GM06990 (cell line): ENCODE results near the gene ACKR3.
A peak's percentile ranks its signal among the peaks of the same experiment; 100 is the strongest.

Source experiments
- DNase-seq: peaks from one replicate; pipeline ENCODE4 v3.0.0-alpha.2; 2011; ENCODE audit not compliant: insufficient read length; ENCODE audit errors: extremely low read depth
- H3K27me3 ChIP-seq: replicated peaks from 2 replicates; pipeline ENCODE4 v1.6.0; 2011; ENCODE audit warnings: low read length; ENCODE audit not compliant: control insufficient read depth, insufficient read depth
- H3K36me3 ChIP-seq: 2 replicates; pipeline ENCODE4 v1.5.1; 2011; ENCODE audit warnings: low read length; ENCODE audit not compliant: control insufficient read depth, insufficient read depth
- H3K4me3 ChIP-seq: replicated peaks from 2 replicates; pipeline ENCODE4 v1.5.1; 2011; ENCODE audit warnings: low read depth, mild to moderate bottlenecking, control low read depth, low read length
- TF ChIP-seq, protein P1 (sequence below): IDR thresholded peaks from 2 replicates; pipeline ENCODE4 v1.5.1; 2011; ENCODE audit warnings: low read length, control low read depth, mild to moderate bottlenecking, inconsistent platforms; ENCODE audit not compliant: insufficient read depth, poor library complexity, severe bottlenecking

Gene ACKR3

DNA sequence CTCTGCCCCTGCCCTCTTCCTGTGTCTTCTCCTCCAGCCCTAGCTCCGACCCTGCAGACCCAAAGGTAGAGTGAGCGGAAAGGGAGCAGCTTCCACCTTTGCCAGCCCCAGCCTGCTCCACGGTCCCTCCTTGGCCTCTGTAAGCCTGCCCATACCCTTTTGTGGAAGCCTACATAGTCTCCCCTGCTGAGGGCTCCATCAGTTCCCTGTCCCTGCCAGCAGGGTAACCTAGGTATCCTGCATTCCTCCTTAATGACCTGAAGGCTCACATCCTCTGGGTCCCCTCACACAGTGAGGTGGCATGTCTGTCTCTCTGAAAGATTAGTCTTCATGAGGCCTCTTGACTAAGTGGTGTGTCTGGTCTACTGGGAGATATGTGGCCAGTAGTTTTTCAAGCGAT is 20.5 kb upstream of the ACKR3 start:
- DNase-seq, result no peak
- H3K4me3 ChIP-seq, result no peak overlapping the region
- no peaks in the 10 kb centered on the region for H3K27me3 ChIP-seq
- TF ChIP-seq, protein P1, sequence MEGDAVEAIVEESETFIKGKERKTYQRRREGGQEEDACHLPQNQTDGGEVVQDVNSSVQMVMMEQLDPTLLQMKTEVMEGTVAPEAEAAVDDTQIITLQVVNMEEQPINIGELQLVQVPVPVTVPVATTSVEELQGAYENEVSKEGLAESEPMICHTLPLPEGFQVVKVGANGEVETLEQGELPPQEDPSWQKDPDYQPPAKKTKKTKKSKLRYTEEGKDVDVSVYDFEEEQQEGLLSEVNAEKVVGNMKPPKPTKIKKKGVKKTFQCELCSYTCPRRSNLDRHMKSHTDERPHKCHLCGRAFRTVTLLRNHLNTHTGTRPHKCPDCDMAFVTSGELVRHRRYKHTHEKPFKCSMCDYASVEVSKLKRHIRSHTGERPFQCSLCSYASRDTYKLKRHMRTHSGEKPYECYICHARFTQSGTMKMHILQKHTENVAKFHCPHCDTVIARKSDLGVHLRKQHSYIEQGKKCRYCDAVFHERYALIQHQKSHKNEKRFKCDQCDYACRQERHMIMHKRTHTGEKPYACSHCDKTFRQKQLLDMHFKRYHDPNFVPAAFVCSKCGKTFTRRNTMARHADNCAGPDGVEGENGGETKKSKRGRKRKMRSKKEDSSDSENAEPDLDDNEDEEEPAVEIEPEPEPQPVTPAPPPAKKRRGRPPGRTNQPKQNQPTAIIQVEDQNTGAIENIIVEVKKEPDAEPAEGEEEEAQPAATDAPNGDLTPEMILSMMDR, result no peak
- no peaks in the 10 kb centered on the region for H3K36me3 ChIP-seq

DNA sequence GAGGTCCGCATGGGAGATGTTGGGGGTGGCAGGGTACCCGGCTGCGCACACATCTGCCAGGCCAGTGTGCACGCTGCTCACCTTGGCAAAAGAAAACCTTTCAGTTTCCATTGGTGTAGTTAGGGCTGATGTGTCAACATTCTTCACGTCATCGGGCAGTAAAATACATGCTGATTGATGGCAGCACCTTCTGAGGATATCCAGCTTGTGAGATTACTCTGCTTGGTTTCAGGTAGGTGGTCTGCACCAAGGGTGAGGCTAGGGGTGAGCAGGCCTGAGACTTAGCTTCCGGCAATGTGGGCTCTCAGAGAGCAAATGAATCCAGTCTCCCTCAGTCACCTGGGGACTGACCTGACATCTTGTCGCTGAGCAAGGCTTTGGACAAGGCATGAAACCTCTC is 19.3 kb upstream of the ACKR3 start:
- Histone ChIP-seq H3K27me3 (no peaks in the 10 kb centered on the region), H3K4me3 (no peak overlapping the region), H3K36me3 (no peaks in the 10 kb centered on the region)
- TF ChIP-seq, protein P1, result no peak
- no peak for DNase-seq

DNA sequence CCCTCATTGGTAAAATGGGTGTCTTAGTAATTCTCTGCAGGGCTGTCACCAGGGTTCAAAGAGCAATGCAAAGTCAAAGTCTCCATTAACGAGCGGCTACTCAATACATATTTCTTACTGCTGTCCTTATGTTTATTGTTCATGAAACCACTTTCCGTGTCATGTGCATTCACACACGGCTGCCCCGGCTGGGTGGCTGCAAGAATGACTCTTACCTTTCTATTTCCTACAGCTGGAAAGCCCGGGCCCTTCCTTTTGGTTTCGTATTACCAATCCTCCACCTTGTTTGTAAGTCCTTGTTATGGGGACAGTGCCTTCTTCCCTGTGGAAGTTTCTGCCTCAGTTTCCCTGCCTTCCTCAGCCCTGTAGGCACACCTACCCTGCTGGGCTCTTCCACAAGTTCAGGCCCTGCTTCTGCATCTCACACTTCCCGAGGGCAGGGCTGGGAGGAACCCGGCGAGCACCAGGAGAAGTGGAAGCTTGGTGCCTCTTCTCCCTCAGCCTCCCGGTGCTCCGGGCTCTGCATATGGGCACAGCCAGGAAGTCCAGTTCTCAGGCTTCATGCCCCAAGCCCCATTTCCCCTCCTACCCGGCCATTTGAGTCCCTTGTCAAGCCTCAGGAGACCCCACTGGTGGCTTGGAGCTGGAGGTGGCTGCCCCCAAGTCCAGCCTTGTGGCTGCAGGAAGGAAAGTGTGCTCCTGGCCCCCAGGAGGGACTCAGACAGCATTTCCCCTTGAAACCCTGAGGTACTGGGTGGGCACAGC is 18.7 kb upstream of the ACKR3 start:
- peak; percentile 63 for DNase-seq
- Histone ChIP-seq H3K36me3 (no peaks in the 10 kb centered on the region), H3K4me3 (no peak overlapping the region), H3K27me3 (no peaks in the 10 kb centered on the region)
- TF ChIP-seq, protein P1, result no peak

DNA sequence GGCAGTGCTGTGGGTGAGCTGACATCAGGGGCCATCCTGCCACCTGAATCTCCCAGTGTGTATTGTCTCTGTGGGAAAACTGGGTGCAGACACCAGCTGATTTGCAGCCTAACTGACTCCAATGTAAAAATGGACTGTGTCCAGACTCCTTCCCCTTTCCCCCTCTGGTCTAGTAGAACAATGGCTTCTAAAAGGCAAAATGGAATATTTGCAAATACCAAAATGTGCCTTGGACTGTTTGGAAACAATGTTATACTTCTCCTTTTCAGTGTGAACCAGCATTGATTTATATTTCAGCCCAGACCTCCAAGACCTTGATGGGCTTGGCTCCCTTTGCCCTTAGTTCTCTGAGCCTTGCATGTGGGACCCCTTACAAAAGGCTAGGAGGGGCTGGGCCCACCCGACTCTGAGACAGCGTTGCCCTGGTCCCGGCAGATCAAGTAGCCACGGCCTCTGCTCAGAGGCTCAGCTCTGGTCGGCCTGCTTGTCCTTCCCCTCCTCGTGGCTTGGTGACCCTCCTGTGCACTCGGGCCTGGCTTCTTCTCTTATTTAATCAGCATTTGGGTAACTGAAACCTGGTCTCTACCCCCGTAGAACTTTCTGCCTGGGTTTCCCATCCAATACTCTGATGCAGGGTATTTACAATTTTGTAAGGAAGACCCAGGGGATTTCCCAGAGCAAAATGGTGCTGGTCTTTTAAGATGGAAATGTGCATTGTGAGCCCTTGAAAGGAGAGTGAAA is 18.0 kb upstream of the ACKR3 start:
- Histone ChIP-seq H3K36me3 (no peaks in the 10 kb centered on the region), H3K27me3 (no peaks in the 10 kb centered on the region), H3K4me3 (no peak overlapping the region)
- DNase-seq, result no peak
- TF ChIP-seq, protein P1, result no peak

DNA sequence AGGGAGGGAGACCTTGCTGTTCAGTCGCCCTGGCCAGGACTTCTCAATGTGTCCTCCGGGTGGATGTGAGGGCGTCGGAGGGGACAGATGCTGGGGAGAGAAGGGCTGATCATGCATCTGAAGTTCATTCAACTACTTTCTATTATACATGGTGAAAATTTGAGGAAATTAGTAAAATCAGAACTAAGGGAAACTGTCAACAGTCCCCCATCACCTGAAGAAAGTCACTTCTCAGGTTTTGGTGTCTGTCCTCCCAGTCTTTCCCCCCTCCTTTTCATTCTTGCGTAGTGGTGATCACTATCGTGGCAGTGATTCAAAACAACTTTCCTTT is 17.4 kb upstream of the ACKR3 start:
- no peaks in the 10 kb centered on the region for H3K27me3 ChIP-seq
- DNase-seq, result peak; percentile 62
- TF ChIP-seq, protein P1, result no peak
- no peaks in the 10 kb centered on the region for H3K36me3 ChIP-seq
- no peak overlapping the region for H3K4me3 ChIP-seq
